IMR-90 (cell line): ENCODE data around the gene BGN. TPM values are rescaled to one million over a fixed set of nuclear protein-coding genes. Genes with fewer than 3 reads are reported as not detected.

Experiments
- ATAC-seq: fragments of 200-7000 bp; cut with Tn5 transposase; 2 replicates; pipeline ENCODE4 v1.9.1; 2020; ENCODE audit warnings: low read depth, mild to moderate bottlenecking, moderate library complexity
- BruUV-seq: library from RNA; stranded (reverse); fragments of 400-500 nt; replicated peaks from 2 replicates; lab custom pipeline; 2021; lab: Mats Ljungman, UMichigan
- CTCF ChIA-PET: fragments of 300-600 bp; formaldehyde crosslinking; extraction: SDS; loops from one replicate; lab custom pipeline; 2021; ENCODE audit warnings: antibody characterized with exemption; lab: Yijun Ruan, JAX
- POLR2A ChIA-PET: fragments of 300-600 bp; sonication (Branson Sonifier 250); formaldehyde crosslinking; loops from one replicate; lab custom pipeline; 2022; ENCODE audit warnings: antibody characterized with exemption; ENCODE audit not compliant: unreplicated experiment; lab: Charles Lee
- DNase-seq: peaks from one replicate; pipeline ENCODE4 v3.0.0; 2013
- H2AFZ ChIP-seq: replicated peaks from 2 replicates; pipeline ENCODE3; 2013; ENCODE audit warnings: low read length, mild to moderate bottlenecking; ENCODE audit not compliant: poor library complexity
- H2AK5ac ChIP-seq: 2 replicates; pipeline ENCODE4 v1.6.1; 2013; ENCODE audit warnings: low read depth, low read length, inconsistent platforms
- H2AK9ac ChIP-seq: replicated peaks from 2 replicates; pipeline ENCODE3; 2013; ENCODE audit warnings: mild to moderate bottlenecking, low read depth, low read length, moderate library complexity; ENCODE audit not compliant: poor library complexity
- H2BK120ac ChIP-seq: 2 replicates; pipeline ENCODE4 v1.6.1; 2013; ENCODE audit warnings: low read depth, low read length, inconsistent platforms
- H2BK15ac ChIP-seq: 3 replicates; pipeline ENCODE4 v1.6.1; 2013; ENCODE audit warnings: low read depth, low read length, inconsistent platforms
- H2BK20ac ChIP-seq: 2 replicates; pipeline ENCODE4 v1.6.1; 2013; ENCODE audit warnings: low read depth, mild to moderate bottlenecking, inconsistent platforms, low read length, moderate library complexity
- H2BK5ac ChIP-seq: 2 replicates; pipeline ENCODE4 v1.6.1; 2013; ENCODE audit warnings: mild to moderate bottlenecking, low read depth, low read length, inconsistent platforms; ENCODE audit not compliant: poor library complexity, severe bottlenecking
- H3K14ac ChIP-seq: replicated peaks from 2 replicates; pipeline ENCODE4 v1.6.1; 2013; ENCODE audit warnings: low read depth, low read length, inconsistent platforms
- H3K18ac ChIP-seq: 2 replicates; pipeline ENCODE4 v1.6.1; 2013; ENCODE audit warnings: low read depth, low read length, control low read depth
- H3K23ac ChIP-seq: 2 replicates; pipeline ENCODE4 v1.6.1; 2013; ENCODE audit warnings: low read depth, low read length, inconsistent platforms
- H3K27ac ChIP-seq: 2 replicates; pipeline ENCODE4 v1.5.1; 2013; ENCODE audit warnings: mild to moderate bottlenecking, control low read depth, low read length; ENCODE audit not compliant: insufficient read depth
- H3K27me3 ChIP-seq: 2 replicates; pipeline ENCODE4 v1.6.1; 2013; ENCODE audit warnings: low read length; ENCODE audit not compliant: control insufficient read depth, insufficient read depth
- H3K36me3 ChIP-seq: 2 replicates; pipeline ENCODE4 v1.6.1; 2013; ENCODE audit warnings: low read length, mixed read lengths; ENCODE audit not compliant: control insufficient read depth, insufficient read depth
- H3K4ac ChIP-seq: 2 replicates; pipeline ENCODE4 v1.6.1; 2013; ENCODE audit warnings: low read depth, low read length, inconsistent platforms
- H3K4me1 ChIP-seq: 2 replicates; pipeline ENCODE4 v1.6.1; 2013; ENCODE audit warnings: low read length, mixed read lengths; ENCODE audit not compliant: control insufficient read depth, insufficient read depth
- H3K4me2 ChIP-seq: 2 replicates; pipeline ENCODE4 v1.6.1; 2013; ENCODE audit warnings: low read depth, mild to moderate bottlenecking, control low read depth, low read length, moderate library complexity
- H3K4me3 ChIP-seq: 2 replicates; pipeline ENCODE4 v1.5.1; 2013; ENCODE audit warnings: low read depth, mild to moderate bottlenecking, control low read depth, low read length, moderate library complexity; ENCODE audit not compliant: insufficient read depth
- H3K56ac ChIP-seq: 2 replicates; pipeline ENCODE4 v1.6.1; 2013; ENCODE audit warnings: low read length, inconsistent platforms; ENCODE audit not compliant: insufficient read depth; ENCODE audit errors: extremely low read depth
- H3K79me1 ChIP-seq, 2 experiments: 2 replicates each; pipeline ENCODE4 v1.6.1; 2013; ENCODE audit warnings: low read length in 2 of 2, inconsistent platforms in 1 of 2, low read depth in 1 of 2
- H3K9ac ChIP-seq: 2 replicates; pipeline ENCODE4 v1.6.1; 2013; ENCODE audit warnings: low read depth, low read length, control low read depth
- H3K9me1 ChIP-seq: 2 replicates; pipeline ENCODE4 v1.6.1; 2013; ENCODE audit warnings: low read length, inconsistent platforms; ENCODE audit not compliant: insufficient read depth
- H3K9me3 ChIP-seq: 2 replicates; pipeline ENCODE4 v1.6.1; 2013; ENCODE audit warnings: low read length; ENCODE audit not compliant: control insufficient read depth, insufficient read depth
- H4K20me1 ChIP-seq: 2 replicates; pipeline ENCODE4 v1.6.1; 2013; ENCODE audit warnings: low read length, inconsistent platforms; ENCODE audit not compliant: insufficient read depth
- H4K5ac ChIP-seq: 2 replicates; pipeline ENCODE4 v1.6.1; 2013; ENCODE audit warnings: mild to moderate bottlenecking, low read depth, low read length, control low read depth
- H4K8ac ChIP-seq, 2 experiments: 2 replicates each; pipeline ENCODE4 v1.6.1; 2013; ENCODE audit warnings: low read depth in 2 of 2, low read length in 2 of 2, control low read depth in 1 of 2, inconsistent platforms in 1 of 2
- H4K91ac ChIP-seq: 2 replicates; pipeline ENCODE4 v1.6.1; 2013; ENCODE audit warnings: low read depth, low read length, inconsistent platforms; ENCODE audit not compliant: insufficient read depth
- FOS ChIP-seq: fragments of 150-350 bp; IDR thresholded peaks from 2 replicates; pipeline ENCODE4 v1.6.1; 2016; ENCODE audit warnings: low read depth, low read length
- MAFK ChIP-seq: IDR thresholded peaks from 2 replicates; pipeline ENCODE4 v1.6.1; 2012; ENCODE audit warnings: low read depth, low read length, improper control_type of control experiment
- MXI1 ChIP-seq: IDR thresholded peaks from 2 replicates; pipeline ENCODE4 v1.6.1; 2012; ENCODE audit warnings: low read depth, mild to moderate bottlenecking, low read length, moderate library complexity, borderline replicate concordance
- POLR2A ChIP-seq: IDR thresholded peaks from 2 replicates; pipeline ENCODE4 v1.6.1; 2012; ENCODE audit warnings: mild to moderate bottlenecking, low read depth, low read length
- RFX5 ChIP-seq: IDR thresholded peaks from 2 replicates; pipeline ENCODE4 v1.8.0; 2012; ENCODE audit warnings: low read depth, mild to moderate bottlenecking, low read length, moderate library complexity
- WGBS, 2 experiments: methylation state at CpG; one replicate each; pipeline versions ENCODE4 v1.1.5 to v1.1.7; 2013; ENCODE audit warnings: missing lambda C conversion rate in 2 of 2; ENCODE audit not compliant: insufficient read length in 1 of 2; ENCODE audit errors: extremely low coverage in 2 of 2; 5-methylcytosine and 5-hydroxymethylcytosine counted together
- dilution Hi-C: fragments of 300-500 bp; cut with HindIII; formaldehyde crosslinking; loops from one replicate; pipeline ENCODE4 v1.14.3; 2018; ENCODE audit warnings: low sequenced_read_pairs; ENCODE audit not compliant: unreplicated experiment
- in situ Hi-C: fragments of 300-500 bp; cut with MboI; formaldehyde crosslinking; loops from 3 replicates; pipeline ENCODE4 v1.14.3; 2019; ENCODE audit warnings: low sequenced_read_pairs, inconsistent platforms, mixed read lengths
- intact Hi-C: fragments of 100-400 bp; cut with micrococcal nuclease; formaldehyde crosslinking; loops from 2 replicates; pipeline ENCODE4 v1.10.0; 2022
- polyA plus RNA-seq, 3 experiments: library from polyadenylated mRNA; depleted of rRNA; stranded (reverse); fragments of >200 nt; gene quantifications; 2 replicates each; pipeline ENCODE4 v1.2.3, GENCODE V29; 2012; ENCODE audit warnings: low replicate concordance in 1 of 3
- total RNA-seq: library from RNA; depleted of rRNA; stranded (reverse); fragments of >200 nt; gene quantifications from 2 replicates; pipeline ENCODE4 v1.2.3, GENCODE V29; 2012
- TF ChIP-seq, protein P1 (sequence below): fragments of 150-350 bp; IDR thresholded peaks from 2 replicates; pipeline ENCODE4 v1.6.1; 2016; ENCODE audit warnings: low read depth, mild to moderate bottlenecking, low read length, moderate library complexity, borderline replicate concordance
- TF ChIP-seq, protein P2 (sequence below): conservative IDR thresholded peaks from 2 replicates; pipeline ENCODE4 v1.5.1; 2012; ENCODE audit warnings: mild to moderate bottlenecking, low read depth, low read length, improper control_type of control experiment

Gene BGN
- total and polyA plus RNA-seq, 2 of the 4 experiments (the other 2 are of a cell fraction), result 11.3 to 298 TPM

DNA sequence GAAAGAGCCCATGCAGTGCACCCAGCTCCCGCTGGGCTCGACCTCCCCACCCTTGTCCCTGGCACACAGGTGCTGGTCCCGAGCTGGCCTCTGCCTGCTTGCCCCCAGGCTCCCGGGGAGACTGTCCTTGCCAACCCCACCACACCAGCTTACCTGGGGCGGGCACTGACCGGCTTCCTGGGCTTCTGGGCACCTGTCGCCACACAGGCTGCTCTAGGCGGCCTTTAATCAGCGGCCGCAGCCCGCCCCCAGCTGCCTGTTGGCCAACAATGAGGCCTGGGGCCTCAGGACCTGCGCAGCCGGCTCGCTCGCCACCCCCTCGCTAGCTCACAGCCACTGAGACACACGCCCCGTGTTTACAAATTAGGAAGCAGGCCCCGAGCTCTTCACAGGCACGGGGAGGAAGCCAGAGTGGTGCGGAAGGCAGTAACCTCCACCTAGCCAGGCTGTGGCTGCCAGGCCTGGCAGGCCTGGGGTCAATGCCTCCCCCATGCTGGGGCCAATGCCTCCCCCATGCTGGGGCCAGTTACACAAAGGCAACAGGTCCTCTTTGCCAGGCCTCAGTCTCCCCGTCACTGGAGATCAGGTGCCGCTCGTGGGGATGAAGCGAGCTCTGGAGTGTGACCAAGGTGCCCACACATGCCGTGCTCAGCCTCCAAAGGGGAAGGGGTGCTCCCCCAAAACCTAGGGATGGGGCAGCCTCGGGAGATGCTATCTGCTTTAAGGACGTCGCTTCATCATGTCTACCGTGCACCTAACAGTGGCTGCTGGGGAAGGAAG, 48.7 kb upstream of the BGN start, which contains the start of gene TREX2:
TREX2 (minus strand) TSS at position 201 of the 780 bp plus-strand sequence. CDS start 626 bp downstream, outside the sequence.
- Histone ChIP-seq H3K4me2 (no peak within 1 kb of the TSS), H4K91ac (no peak within 1 kb of the TSS), H4K8ac (no peak within 1 kb of the TSS), H3K36me3 (no peaks in the 10 kb centered on the region), H2BK20ac (no peak within 1 kb of the TSS), H4K20me1 (no peaks in the 10 kb centered on the region; the same call in 1 of the 2 replicates), H3K27ac (no peak within 1 kb of the TSS), H3K4me3 (no peak within 1 kb of the TSS), H3K9me3 (peaks cover 3% of the 10 kb centered on the region; the same call in 1 of the 2 replicates), H3K27me3 (peaks cover 2% of the 10 kb centered on the region; the same call in 1 of the 2 replicates), H2BK15ac (no peak within 1 kb of the TSS), H3K4ac (no peak within 1 kb of the TSS), H4K5ac (no peak within 1 kb of the TSS), H2AFZ (no peak within 1 kb of the TSS), H3K9me1 (no peaks in the 10 kb centered on the region), H3K56ac (no peak within 1 kb of the TSS), H2BK5ac (no peak within 1 kb of the TSS), H2AK5ac (no peak within 1 kb of the TSS), H3K4me1 (no peaks in the 10 kb centered on the region), H3K79me1 (no peaks in the 10 kb centered on the region), H2AK9ac (no peak within 1 kb of the TSS), H2BK120ac (no peak within 1 kb of the TSS), H3K18ac (no peak within 1 kb of the TSS), H3K23ac (no peak within 1 kb of the TSS), H3K9ac (no peak within 1 kb of the TSS), H3K14ac (no peak within 1 kb of the TSS)
- intact Hi-C loops, result no loop called here
- ChIA-PET CTCF (no interaction called here), POLR2A (interaction anchor here (0.7 kb wide), 1 partner anchor 923 kb away, joined by 3 read pairs; no protein-coding TSS in a partner anchor)
- in situ Hi-C loops, result no loop called here
- ATAC-seq (no peak), DNase-seq (no peak)
- TF ChIP-seq MXI1 (no peak), MAFK (no peak), POLR2A (no peak), RFX5 (no peak), FOS (no peak)
- TF ChIP-seq, protein P1, sequence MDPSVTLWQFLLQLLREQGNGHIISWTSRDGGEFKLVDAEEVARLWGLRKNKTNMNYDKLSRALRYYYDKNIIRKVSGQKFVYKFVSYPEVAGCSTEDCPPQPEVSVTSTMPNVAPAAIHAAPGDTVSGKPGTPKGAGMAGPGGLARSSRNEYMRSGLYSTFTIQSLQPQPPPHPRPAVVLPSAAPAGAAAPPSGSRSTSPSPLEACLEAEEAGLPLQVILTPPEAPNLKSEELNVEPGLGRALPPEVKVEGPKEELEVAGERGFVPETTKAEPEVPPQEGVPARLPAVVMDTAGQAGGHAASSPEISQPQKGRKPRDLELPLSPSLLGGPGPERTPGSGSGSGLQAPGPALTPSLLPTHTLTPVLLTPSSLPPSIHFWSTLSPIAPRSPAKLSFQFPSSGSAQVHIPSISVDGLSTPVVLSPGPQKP, result no peak
- TF ChIP-seq, protein P2, sequence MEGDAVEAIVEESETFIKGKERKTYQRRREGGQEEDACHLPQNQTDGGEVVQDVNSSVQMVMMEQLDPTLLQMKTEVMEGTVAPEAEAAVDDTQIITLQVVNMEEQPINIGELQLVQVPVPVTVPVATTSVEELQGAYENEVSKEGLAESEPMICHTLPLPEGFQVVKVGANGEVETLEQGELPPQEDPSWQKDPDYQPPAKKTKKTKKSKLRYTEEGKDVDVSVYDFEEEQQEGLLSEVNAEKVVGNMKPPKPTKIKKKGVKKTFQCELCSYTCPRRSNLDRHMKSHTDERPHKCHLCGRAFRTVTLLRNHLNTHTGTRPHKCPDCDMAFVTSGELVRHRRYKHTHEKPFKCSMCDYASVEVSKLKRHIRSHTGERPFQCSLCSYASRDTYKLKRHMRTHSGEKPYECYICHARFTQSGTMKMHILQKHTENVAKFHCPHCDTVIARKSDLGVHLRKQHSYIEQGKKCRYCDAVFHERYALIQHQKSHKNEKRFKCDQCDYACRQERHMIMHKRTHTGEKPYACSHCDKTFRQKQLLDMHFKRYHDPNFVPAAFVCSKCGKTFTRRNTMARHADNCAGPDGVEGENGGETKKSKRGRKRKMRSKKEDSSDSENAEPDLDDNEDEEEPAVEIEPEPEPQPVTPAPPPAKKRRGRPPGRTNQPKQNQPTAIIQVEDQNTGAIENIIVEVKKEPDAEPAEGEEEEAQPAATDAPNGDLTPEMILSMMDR, result no peak
- BruUV-seq, result no TSS peak
- dilution Hi-C loops, result no loop called here
- 79% methylated on average over 13 of the region's 30 CpGs; no CpG with 5 or more reads in 1 of the 2 experiments for WGBS, 2 experiments
